PC-3 (cell line): ENCODE results near the gene LINGO1.
A peak's percentile ranks its signal among the peaks of the same experiment; 100 is the strongest.

Source experiments
- CTCF ChIP-seq: fragments of 300-600 bp; sonication (generic); conservative IDR thresholded peaks from 2 replicates; pipeline ENCODE4 v1.5.1; 2017; ENCODE audit warnings: antibody characterized with exemption, low read depth, mild to moderate bottlenecking, low read length
- EZH2 ChIP-seq: fragments of 300-600 bp; sonication (generic); IDR thresholded peaks from one replicate; pipeline ENCODE4 v1.6.1; 2017; ENCODE audit warnings: antibody characterized with exemption, mild to moderate bottlenecking, low read length; ENCODE audit not compliant: unreplicated experiment
- EZH2phosphoT487 ChIP-seq: fragments of 300-600 bp; sonication (generic); IDR thresholded peaks from 2 replicates; pipeline ENCODE4 v1.6.1; 2018; ENCODE audit warnings: mild to moderate bottlenecking, antibody characterized with exemption, low read length, borderline replicate concordance

DNA sequence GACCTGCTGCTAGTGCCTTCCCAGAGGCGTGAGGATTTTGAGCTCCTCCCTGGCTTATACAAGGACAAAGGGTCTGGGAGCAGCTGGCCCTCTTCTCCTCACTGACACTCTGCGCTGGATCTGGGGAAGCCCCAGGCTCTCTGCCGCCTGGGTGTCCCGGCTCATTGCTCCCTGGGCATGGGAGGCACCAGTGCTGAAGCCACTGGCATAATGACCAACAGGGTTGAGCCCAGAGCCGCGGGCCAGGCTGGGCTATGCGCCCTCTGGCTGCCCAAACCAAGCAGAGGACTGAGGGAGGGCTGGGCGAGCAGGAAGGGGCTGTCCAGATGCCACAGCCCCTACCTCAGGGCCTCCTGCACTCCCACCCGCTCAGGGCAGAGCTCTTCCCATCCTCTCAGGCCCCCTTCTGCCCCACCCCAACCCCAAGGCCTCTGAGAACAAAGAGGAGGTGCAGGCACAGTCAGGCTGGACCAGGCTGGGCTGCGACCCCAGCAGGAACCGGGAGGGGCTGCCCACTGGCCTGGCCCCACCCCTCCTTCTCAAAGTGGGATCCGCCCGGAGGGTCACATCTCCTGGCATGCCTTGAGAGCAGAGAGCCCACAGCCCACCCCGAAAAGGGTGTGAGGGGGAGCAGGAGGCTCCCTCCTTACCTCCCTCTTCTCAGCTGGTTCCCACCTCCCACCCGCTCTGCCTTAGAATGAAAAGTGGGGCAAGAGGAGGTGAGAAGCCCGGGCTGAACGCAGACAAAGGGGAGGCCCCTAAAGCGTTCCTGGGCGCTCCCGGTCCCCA lies 1.6 kb downstream of the LINGO1 start:
- TF ChIP-seq CTCF, result 0 out of 2 replicates have a peak, but pooled peaks have one; percentile 17
- no peak for TF ChIP-seq EZH2
- no peak for TF ChIP-seq EZH2phosphoT487
